NOMO-1 (cell line): ENCODE measurements around the gene ASAP3.

Experiments used
- DNase-seq, 2 experiments: peaks; one replicate each; lab custom pipeline; 2025; ENCODE audit not compliant: unreplicated experiment in 2 of 2; lab: John Stamatoyannopoulos, UW

Gene ASAP3

DNA sequence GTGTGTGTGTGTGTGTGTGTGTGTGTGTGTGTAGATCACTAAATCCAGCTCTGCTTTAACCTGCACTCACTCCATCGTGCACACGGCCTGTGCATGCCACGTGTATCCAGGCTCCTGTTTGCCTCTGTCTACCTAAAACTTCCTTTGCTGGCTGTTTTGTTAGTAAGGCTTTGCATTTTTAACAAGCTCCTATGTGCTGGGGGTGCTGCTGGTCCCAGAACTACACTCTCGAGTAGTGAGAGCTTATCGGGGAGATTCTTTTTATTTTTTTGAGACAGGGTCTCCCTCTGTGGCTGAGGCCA is 58.8 kb downstream of the ASAP3 start:
- no peak for DNase-seq

DNA sequence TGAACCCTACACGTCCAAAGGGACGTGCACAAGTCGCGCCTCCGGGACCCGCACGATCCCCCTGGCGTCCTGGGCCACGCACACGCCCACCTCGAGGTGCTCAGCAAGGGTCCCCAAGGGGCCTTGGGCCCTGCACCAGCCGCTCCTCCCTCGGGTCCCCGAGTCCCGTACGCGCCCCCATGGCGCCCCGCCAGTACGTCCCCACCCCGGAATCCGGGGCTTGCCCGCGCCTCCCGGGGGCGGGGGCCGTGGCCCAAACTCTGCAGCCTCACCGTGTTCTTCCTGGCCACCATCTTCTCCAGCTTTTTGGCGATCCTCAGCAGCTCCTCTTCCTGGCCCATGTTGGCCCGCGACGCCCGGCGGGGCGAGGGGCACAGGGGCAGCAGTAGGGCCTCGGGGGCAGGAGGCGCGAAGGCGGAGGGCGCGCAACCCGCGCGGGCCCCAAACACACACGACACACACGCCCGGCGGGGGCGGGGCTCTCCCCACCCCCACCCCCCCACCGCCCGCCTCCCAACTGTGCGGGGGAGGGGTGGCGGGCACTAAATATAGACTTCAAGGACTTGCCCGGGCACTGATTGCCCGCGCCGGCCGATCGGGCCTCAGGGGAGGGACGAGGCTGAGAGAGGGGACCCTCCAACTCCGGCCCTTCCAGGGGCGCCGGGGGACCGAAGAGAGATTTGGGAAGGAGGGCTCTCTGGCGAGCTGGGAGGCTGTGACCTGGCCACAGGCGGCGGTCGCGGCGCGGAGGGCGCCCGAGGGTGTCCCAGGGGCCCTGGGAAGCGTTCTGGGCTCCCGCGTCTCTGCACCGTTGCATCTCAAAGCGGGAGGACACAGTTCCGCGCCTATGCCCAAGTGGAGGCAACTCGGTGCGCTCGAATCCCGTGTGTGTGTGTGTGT is 59.4 kb downstream of the ASAP3 start, which contains the start of gene TCEA3:
TCEA3 (minus strand) TSS at position 456 of the 900 bp plus-strand sequence; CDS start at position 341, 115 bp downstream.
- DNase-seq: peak in 1 of 2 experiments; percentile 15

DNA sequence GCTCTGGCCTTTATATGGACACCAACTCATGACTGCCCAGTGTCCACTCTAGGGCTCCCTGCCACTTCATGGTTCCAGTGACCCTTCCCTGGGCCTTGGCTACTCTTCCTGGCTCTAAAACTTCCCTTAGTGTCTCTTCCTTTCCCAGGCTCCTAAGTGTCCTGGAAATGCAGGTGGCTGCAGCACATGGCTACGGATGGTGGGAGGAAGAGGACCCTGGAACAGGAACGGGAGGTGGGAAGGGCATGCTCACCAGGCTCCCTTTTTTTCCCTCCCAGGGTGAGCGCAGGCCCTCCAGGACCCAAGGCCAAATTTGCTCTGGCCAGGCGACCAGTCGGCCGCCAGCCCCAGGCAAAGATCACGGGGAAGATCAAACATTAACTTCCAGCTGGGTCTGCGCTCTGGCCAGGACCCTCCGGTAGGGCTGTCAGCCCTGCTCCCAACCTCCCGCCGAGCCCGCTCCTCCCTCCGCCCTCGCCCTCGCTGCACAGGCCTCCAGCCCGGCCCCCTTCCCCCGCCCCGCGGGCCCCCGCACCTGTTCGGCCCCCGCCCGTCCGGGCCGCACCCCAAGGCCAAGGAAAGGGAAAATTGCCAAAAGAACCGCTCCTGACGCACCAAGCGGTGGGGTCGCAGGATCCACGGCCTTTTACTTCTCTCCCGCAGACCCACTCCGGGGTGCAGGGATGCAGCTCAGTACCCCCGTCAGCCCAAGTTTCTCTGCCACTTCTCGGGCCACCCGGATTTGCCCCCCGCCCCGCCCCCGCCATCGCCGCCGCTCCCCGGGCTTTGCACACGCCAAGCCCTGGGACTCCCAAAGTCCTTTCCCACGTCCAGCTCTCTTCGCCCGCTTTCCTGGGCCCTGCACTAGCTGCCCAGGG is 60.3 kb downstream of the ASAP3 start:
- DNase-seq: no peak

DNA sequence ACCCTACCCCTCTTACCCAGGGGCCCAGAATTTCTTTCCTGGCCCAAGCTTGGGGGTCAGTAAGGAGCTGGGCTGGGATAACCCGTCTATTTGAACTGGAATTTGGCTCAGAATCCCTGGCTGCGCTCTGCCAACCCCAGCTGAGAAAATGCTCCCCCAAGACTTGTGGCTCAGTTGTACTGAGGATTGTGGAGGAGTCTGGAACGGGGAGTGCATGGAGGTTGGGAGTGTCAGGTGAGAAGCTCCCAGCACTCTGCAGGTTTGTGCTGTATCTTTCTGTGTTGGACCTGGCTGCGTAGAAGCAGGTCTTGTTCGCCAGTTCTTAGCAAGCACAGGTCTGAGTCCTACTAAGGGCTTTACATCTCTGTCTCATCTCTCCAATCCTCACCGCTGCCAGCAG is 61.0 kb downstream of the ASAP3 start:
- DNase-seq: no peak

DNA sequence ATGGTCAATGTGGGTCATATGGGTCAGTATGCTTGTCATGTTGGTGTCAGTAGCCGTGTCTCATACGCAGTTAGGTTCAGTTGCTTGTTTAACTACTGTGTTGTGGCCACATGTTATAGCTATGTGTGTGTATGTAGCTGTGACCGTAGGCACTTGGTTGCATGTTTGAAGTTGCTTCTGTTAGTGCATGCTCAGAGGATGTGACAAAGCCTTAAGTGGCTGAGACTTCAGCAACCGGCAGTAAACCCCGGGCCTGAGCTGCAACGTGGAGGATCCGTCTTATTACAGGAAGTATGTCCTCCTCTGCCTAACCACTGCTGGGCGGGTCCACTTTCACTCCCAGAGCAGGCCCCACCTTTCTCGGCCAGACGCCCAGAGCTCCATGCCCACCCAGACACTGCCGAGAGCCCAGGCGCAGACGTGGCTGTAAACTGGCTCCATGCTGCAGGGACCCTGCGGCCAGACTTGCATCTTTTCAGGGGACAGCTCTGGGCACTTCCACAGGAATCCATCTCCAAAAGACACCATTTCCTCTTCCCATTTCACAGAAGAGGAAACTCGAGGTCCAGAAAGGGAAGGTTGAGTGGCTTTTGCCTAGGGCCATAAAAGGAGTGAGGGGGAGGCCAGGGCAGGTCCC is 61.6 kb downstream of the ASAP3 start:
- DNase-seq: peak; percentile 70 to 83

GRCh38 chr1:23421753-23422240 is 62.2 kb downstream of the ASAP3 start:
- no peak for DNase-seq

- no peak for DNase-seq
These were observed 62.6 kb downstream of the ASAP3 start for GRCh38 chr1:23421343-23421742.

GRCh38 chr1:23420778-23421177 is 63.2 kb downstream of the ASAP3 start:
- no peak for DNase-seq

GRCh38 chr1:23419180-23419579 is 64.8 kb downstream of the ASAP3 start:
- no peak for DNase-seq

GRCh38 chr1:23417570-23417969 is 66.4 kb downstream of the ASAP3 start:
- no peak for DNase-seq

DNA sequence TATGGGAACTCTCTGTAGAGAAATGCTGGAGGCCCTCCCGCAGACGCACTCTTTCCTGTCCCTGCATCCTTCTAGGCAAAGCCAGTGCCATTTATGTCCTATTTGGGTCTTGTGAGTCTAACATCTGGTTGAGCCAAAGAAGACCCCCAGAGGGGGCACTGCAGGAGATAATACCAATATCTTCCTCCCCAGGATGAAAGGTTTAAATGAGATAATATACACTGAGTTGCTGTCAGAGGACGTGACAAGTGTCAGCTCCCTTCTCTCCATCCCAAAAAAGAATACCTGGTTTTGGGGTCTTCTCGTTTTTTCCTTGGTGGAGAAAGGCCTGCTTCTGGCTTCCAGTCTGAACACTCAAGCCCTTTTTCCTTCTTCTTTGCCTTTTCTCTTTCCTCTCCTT is 67.0 kb downstream of the ASAP3 start:
- no peak for DNase-seq

GRCh38 chr1:23408797-23409290 is 75.1 kb downstream of the ASAP3 start:
- no peak for DNase-seq

GRCh38 chr1:23407016-23407630 is 76.9 kb downstream of the ASAP3 start:
- no peak for DNase-seq

- no peak for DNase-seq
These were observed 78.0 kb downstream of the ASAP3 start for GRCh38 chr1:23405946-23406345.

DNA sequence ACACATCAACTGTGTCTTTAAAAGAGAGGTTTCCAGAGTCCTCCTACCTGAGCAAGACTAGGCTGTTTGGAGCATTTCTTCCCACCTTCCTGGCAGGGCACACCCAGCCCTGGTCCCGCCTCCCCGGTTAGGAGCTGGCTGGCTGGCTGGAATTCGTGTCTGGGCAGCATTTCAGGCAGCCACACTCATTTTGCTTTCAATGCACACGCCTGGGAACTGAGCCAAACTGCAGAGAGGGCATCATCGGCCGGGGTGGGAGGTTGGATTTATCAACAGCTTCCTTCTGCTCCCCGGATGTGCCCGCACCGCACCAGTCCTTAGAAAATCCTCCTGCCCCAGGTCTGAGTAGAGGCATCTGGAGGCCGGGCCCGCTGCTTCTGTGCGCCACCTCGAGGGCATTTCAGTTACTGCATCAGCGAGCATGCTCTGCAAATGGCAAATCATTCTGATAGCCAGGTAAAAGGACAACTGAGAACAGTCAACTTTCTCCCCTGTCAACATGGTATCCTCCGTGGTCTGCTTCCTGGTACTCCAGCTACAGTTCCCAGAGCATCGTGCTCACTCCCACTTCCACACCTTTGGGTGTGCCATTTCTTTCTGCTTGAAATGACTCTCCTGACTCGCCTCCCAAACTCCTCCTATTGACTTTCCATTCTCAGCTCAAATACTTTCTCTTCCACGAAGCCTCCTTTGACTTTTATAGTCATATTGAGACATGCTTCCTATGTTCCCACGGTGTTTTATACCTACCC is 80.1 kb downstream of the ASAP3 start:
- DNase-seq: peak; percentile 46 to 75

DNA sequence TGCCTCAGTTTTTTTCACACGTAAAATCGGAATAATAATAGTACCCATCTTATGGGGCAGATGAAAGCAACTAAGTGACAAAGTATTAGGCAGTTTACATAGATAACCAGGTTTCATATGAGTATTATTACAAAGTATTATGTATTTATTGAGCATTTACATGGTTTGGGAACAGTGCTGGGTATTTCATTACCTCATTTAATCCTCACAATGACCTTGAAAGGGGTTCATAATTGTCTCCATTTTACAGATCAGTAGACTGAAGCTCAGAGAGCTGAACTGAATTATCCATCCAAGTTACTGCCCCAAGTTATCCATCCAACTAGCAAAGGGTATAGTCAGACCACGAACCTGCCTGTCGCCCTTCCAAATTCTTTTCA is 80.6 kb downstream of the ASAP3 start:
- no peak for DNase-seq

- peak in 1 of 2 experiments; percentile 45 for DNase-seq
These were observed 81.0 kb downstream of the ASAP3 start for GRCh38 chr1:23403038-23403336.

- peak; percentile 60 to 68 for DNase-seq
These were observed 81.5 kb downstream of the ASAP3 start for GRCh38 chr1:23402286-23403037.

- DNase-seq: no peak
These were observed 82.7 kb downstream of the ASAP3 start for GRCh38 chr1:23401313-23401712.
